GM18951 (cell line): ENCODE data around the gene DAB1.

ENCODE experiments used
- POLR2A ChIP-seq: IDR thresholded peaks from 4 replicates; pipeline ENCODE4 v1.6.1; 2011; ENCODE audit warnings: mild to moderate bottlenecking; ENCODE audit not compliant: insufficient read length, insufficient read depth; ENCODE audit errors: extremely low read depth
- in situ Hi-C: fragments of 300-500 bp; cut with MboI; formaldehyde crosslinking; loops from one replicate; pipeline ENCODE4 v1.12.0; 2022; ENCODE audit warnings: low sequenced_read_pairs, mixed read lengths, inconsistent platforms; ENCODE audit not compliant: unreplicated experiment

The DAB1 gene

DNA sequence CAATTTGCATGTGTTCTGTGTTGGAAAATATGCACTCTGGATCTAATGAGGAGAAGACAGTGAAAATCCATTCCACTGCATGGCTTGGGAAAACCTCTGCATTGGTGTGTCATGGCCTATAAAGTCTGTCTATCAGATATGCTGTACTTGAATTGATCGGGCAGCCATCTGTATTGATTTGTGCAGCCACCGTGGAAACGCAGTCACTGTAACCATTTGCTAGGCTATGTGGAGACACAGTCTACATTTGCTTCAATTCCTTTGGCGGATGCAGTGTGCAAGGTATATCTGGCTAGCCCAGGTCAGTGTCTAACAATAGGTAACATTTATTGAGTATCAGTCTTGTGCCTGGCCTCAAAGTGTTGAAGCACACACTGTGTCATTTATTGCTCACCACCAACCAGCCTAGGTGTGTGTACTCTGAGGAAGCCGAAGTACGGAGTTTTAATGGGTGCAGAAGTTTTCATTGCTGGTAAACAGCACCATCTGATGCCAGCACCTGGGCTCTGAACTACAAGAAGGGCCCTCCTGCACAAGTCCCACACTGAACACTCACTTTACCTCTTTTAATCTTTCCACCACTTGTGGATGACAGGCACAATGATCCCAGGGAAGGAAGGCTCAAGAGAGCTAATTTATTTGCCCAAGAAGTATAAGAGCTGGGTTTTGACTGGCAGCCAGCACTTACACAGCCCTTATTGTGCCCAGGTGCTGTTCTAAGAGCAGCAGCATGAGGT is 83.4 kb downstream of the DAB1 start:
- in situ Hi-C loops = no loop called here
- TF ChIP-seq POLR2A = no peak

DNA sequence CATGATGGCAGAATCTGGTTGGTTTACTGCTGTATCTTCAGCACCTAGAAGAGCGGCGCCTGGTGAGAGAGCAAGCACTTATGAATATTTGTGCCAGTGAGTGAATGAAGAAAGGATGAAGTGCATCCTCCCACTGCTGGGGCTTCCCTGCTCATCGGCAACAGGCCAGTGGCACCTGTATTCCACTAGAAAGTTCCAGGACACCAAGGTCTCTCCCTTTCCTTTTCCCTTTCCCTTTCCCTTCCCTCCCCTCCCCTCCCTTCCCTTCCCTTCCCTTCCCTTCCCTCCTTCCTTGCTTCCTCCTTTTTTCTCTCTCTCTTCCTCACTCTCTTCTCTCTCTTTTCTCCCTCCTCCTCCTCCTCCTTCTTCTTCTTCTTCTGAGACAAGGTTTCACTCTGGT is 86.2 kb downstream of the DAB1 start:
- in situ Hi-C loops = no loop called here
- no peak for TF ChIP-seq POLR2A

DNA sequence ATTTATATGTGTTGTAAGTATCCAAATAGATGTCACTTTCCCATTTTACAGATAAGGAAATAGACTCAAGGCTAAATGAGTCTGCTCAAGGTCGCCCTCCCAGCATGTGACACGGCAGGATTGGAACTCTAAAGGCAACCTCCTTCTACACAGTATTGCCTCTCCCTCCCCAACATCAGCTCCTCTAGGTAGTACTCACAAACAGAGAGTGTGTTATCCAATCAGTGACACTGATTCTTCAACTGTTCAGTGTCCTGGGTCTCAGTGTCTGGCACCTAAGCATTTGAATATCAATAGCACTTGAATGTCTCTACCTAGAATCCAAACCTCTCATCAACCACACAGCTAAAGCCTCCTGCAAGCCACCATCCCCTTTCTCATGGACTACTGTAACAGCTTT is 87.1 kb downstream of the DAB1 start:
- no peak for TF ChIP-seq POLR2A
- in situ Hi-C loops = no loop called here

DNA sequence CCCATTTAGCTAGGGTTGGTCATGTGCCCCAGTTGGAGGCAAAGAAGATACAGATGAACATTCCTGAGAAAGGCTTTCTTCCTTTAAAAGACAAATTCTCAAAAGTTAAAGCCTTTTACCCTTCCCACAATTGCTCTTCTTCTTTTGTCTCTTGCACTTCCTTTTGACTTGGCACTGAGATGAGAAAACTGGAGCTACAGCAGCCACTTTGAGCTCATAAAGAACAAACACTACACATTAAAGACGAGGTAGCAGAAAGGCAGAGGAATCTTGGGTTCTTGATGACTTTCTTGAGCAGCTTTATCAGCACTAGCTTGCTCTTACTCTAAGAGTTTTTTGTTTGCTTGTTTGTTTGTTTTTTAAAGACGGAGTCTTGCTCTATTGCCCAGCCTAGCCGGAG is 92.2 kb downstream of the DAB1 start:
- TF ChIP-seq POLR2A = no peak
- in situ Hi-C loops = no loop called here

DNA sequence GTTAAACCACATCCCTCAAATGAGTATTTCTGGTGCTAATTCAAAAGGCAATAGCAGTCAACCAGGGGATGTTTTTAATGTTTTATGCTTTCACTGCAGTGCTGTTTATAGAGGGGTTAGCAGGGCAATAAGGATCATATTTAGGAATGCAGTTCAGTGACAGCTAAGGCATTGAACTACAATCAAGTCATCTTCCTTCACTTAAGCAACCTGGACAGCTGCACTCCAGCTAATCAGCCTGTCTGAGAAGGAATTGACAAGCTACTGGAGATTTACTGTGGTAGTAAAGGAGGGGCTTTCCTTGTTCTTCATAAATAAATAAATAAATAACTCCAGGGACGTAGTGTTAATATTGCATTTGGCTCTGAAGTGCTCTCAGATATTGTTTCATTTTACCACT is 93.9 kb downstream of the DAB1 start:
- TF ChIP-seq POLR2A = no peak
- in situ Hi-C loops = no loop called here

DNA sequence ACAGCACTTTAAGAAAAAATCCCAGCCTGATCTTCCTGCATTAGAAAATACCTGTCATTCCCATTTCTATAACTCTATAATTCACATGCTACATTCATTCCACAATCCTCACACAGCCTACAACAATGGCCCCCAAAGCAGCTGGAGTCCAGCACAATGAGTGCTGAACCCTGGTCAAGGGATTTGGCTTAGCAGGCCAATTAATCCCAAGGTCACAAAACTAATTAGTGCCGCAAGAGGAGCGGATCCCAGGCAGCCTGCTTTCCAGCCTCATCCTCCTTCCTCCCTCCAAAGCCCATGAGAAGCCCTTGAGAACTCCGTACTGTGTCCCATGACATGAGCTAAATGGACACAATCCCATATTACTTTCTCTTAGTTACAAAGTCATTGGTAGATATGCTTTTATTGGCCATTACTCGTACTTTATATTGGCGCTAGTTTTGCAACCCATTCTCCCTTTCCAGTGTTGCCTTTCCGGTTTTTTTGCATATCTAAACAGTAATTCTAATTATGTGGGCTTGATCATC is 94.8 kb downstream of the DAB1 start:
- TF ChIP-seq POLR2A = no peak
- in situ Hi-C loops = no loop called here

DNA sequence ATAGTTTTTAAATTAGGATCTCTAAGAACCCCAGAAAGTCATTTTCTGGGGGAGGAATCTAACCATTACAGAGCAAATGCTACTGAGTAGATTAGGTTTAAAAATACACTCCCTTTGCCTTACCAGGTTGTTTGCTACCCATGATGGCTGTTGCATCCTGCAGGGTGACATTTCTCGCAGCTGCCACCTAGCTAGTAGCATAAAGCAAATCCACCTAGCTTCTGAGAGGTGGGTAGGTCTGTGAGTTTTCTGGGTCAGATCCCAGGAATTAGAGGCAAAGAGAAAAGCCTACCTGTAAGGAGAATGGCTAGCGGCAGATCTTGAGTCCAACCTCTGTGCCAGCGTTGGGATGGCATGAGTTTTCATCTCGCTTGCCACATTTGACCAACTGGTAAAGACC is 95.9 kb downstream of the DAB1 start:
- no peak for TF ChIP-seq POLR2A
- in situ Hi-C loops = no loop called here

DNA sequence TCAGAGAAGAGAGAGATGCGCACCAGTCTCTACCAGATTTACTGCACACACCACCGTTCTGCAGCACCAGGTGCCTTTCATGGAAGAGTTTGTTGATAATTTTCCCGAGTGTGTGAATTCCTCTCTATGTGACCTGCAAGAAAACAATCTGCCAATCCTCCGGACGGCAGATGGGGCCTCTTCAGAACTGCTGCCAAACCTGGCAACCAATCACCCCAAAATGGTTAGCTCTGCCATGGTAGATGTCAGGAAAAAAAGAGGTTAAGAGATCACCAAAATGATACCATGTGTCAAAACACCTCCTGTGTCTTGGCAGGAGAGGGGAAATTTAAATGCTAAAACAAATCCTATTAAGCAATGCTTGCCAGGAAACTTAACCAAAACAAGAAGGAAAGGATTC is 96.5 kb downstream of the DAB1 start:
- in situ Hi-C loops = no loop called here
- TF ChIP-seq POLR2A = no peak

DNA sequence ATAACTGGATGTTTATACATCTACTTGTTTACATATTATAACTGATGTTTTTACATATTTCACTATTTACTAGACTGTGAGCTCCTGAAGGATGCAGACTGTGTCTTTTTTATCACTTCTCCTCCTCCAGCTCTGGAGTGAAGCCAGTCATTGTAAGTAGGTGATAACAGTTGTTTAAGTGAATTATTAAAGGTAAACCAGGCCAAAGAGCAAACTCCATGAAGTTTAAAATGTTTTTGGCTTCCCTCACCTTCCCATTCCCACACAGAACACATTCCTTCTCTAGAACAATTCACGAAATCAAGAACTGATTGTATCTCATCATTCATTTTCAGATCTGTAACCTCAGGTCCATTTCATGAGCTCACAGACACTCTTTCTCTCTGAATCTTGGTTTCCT is 98.3 kb downstream of the DAB1 start:
- in situ Hi-C loops = no loop called here
- no peak for TF ChIP-seq POLR2A

DNA sequence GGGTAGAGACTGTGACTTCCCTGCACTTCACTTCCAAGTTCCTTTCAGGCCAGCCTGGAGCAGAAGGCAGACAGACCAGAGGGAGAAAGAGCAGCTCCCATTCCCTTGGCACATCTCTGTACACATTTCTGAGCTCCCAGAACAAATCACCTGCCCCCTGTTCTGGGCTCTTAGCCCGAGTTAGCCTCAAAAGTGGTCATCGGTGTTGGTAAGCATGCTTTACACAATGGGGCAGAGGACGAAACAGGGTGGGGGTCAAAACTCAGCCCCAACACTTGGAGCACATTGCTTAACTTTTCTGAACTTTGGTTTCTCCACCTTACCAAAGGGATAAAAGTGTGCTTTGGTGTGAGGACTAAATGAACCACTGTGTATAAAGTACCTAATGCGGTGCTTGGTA is 98.7 kb downstream of the DAB1 start:
- no peak for TF ChIP-seq POLR2A
- in situ Hi-C loops = no loop called here

DNA sequence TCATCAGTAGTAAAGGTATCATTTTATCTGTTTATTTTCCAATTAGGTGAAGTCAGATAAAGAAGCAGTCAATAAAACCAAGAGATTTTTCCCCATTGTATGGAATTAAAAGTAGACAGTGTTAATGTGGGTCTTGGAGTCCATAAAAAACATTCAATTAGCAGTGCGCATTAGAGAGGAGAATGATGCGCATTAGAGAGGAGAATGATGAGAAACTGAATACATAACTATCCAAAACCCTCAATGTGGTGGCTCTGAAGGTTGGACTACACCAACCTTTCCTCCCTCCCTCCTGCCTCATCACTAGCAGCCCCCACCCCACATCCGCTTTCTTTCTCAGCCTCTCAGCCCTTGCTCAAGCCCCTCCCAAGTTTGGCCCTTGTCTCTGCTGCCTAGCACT is 99.5 kb downstream of the DAB1 start:
- in situ Hi-C loops = no loop called here
- TF ChIP-seq POLR2A = no peak

DNA sequence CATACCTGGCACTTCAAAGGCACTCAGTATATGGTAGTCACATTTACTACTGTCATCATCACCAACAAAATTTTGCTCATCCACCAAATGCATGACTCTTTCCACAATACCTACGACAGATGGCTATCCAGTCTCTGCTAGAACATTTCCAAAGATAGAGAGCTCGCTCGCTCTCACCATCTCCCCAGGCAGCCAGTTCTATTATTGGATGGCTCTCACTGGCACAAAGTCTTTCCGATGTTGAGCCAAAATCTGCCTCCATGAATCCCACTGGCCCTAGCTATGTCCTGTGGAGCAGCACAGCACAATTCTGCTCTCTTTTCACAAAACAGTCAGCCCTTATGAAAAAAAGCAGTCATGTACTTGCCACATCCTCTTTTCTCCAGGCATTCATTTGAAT is 102.1 kb downstream of the DAB1 start:
- TF ChIP-seq POLR2A = no peak
- in situ Hi-C loops = no loop called here

DNA sequence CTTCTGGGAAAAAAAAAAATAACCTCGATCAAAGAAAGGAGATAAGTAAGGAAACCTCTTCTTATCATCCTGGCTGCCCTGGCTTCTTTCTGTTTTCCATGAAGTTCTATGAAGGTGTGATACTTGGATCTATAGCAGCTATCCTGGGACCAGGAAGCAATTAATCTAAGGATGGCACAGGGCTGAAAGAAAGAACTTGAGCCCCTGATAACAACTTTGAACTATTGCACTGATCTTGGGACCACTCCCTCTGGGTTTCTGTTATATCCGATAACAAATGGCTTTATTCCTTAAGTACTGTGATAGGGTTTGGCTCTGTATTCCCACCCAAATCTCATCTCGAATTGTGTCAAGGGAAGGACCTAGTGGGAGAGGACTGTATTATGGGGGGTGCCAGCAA is 104.1 kb downstream of the DAB1 start:
- in situ Hi-C loops = no loop called here
- no peak for TF ChIP-seq POLR2A

DNA sequence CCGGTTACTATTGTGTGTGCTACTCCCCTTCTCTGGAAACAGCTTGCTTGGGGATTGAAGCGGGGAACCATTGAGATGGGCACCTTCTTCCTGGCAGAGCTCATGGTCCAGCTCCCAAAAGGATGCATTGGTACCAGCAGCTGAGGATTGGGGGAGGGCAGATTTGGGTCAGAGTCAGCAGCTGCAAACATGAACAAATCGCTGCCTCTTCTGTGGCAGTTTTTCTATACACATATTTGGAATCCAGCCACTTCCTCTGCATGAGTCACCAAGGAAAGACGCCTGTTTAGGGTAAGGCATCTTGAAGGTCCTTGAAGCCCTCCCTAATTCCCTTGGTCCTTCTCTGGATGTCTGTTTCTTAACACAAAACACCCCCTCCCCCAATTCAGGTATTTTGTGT is 104.7 kb downstream of the DAB1 start:
- TF ChIP-seq POLR2A = no peak

DNA sequence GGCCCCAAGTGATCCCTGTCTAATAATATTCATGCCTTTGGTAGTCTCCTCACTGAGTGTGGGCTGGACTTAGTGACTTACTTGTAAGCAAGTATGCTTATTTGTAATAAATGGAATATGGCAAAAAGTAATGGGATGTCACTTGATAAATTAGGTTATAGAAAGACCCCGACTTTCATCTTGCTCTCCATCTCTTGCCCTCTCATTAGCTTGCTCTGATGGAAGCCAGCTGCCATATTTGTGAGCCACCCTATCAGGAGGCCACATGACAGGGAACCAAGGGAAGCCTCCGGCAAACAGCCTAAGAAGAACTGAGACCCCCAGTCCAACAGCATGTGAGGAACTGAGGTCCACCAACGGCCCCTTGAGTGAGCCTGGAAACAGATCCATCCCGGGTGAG is 107.0 kb downstream of the DAB1 start:
- no peak for TF ChIP-seq POLR2A
- in situ Hi-C loops = no loop called here

More for the DNA sequence above, 104.7 kb downstream of the DAB1 start:
- in situ Hi-C loops = no loop called here
